Neural progenitor cell (in vitro differentiated cells): ENCODE results near the gene CNOT6L. TPM values are rescaled to one million over a fixed set of nuclear protein-coding genes. Genes with fewer than 3 reads are reported as not detected.
A peak's percentile ranks its signal among the peaks of the same experiment; 100 is the strongest.
"Not testable (repeated sequence)": the region's sequence is repeated elsewhere in the genome, so short reads cannot be mapped to it uniquely, and the experiment has no call there.

Experiments
- DNase-seq: peaks from one replicate; pipeline ENCODE4 v3.0.0-alpha.2; 2016; ENCODE audit warnings: low spot score
- H2AFZ ChIP-seq: fragments of 200-600 bp; sonication (generic); replicated peaks from 2 replicates; pipeline ENCODE4 v1.6.1; 2016; ENCODE audit warnings: antibody characterized with exemption
- H3F3A ChIP-seq: fragments of 200-600 bp; sonication (generic); 2 replicates; pipeline ENCODE4 v1.6.1; 2016; ENCODE audit warnings: antibody characterized with exemption, low read depth
- H3K27ac ChIP-seq: fragments of 200-600 bp; sonication (generic); 2 replicates; pipeline ENCODE4 v1.5.1; 2016; ENCODE audit warnings: mild to moderate bottlenecking
- H3K27me3 ChIP-seq: fragments of 200-600 bp; sonication (generic); 2 replicates; pipeline ENCODE4 v1.6.1; 2016; ENCODE audit warnings: mild to moderate bottlenecking, moderate library complexity
- H3K36me3 ChIP-seq: fragments of 200-600 bp; sonication (generic); 2 replicates; pipeline ENCODE4 v1.5.1; 2016
- H3K4me1 ChIP-seq: fragments of 200-600 bp; sonication (generic); 2 replicates; pipeline ENCODE4 v1.6.1; 2016; ENCODE audit warnings: mixed run types
- H3K4me2 ChIP-seq: fragments of 200-600 bp; sonication (generic); 2 replicates; pipeline ENCODE4 v1.6.1; 2016
- H3K4me3 ChIP-seq: fragments of 200-600 bp; sonication (generic); 2 replicates; pipeline ENCODE4 v1.5.1; 2016
- H3K79me2 ChIP-seq: fragments of 200-600 bp; sonication (generic); 2 replicates; pipeline ENCODE4 v1.6.1; 2016; ENCODE audit warnings: low read depth
- H3K9ac ChIP-seq: fragments of 200-600 bp; sonication (generic); 2 replicates; pipeline ENCODE4 v1.6.1; 2016
- H3K9me3 ChIP-seq: fragments of 200-600 bp; sonication (generic); 2 replicates; pipeline ENCODE4 v1.5.1; 2016; ENCODE audit warnings: low read depth
- H4K20me1 ChIP-seq: fragments of 200-600 bp; sonication (generic); 2 replicates; pipeline ENCODE4 v1.6.1; 2016; ENCODE audit warnings: low read depth
- H3K27ac Mint-ChIP-seq: 3 replicates; pipeline ENCODE4 v1.8.0; 2021; ENCODE audit warnings: mixed read lengths
- H3K27me3 Mint-ChIP-seq: 2 replicates; pipeline ENCODE4 v1.8.0; 2022; ENCODE audit warnings: low read depth, mild to moderate bottlenecking, inconsistent platforms, moderate library complexity, mixed read lengths; ENCODE audit not compliant: insufficient read depth
- H3K36me3 Mint-ChIP-seq: 3 replicates; pipeline ENCODE4 v1.8.0; 2021; ENCODE audit warnings: mixed read lengths
- H3K4me1 Mint-ChIP-seq: 3 replicates; pipeline ENCODE4 v1.8.0; 2021; ENCODE audit warnings: mixed read lengths
- H3K4me3 Mint-ChIP-seq: 3 replicates; pipeline ENCODE4 v1.8.0; 2021; ENCODE audit warnings: mild to moderate bottlenecking, moderate library complexity, mixed read lengths
- H3K9me3 Mint-ChIP-seq: 3 replicates; pipeline ENCODE4 v1.8.0; 2020; ENCODE audit warnings: mixed read lengths
- CTCF ChIP-seq: fragments of 200-600 bp; sonication (generic); IDR thresholded peaks from 2 replicates; pipeline ENCODE4 v1.5.1; 2017; ENCODE audit warnings: antibody characterized with exemption, mild to moderate bottlenecking
- EZH2 ChIP-seq: fragments of 200-600 bp; sonication (generic); IDR thresholded peaks from 2 replicates; pipeline ENCODE4 v1.6.1; 2017; ENCODE audit warnings: antibody characterized with exemption, mild to moderate bottlenecking, moderate library complexity
- EZH2phosphoT487 ChIP-seq: fragments of 200-600 bp; sonication (generic); IDR thresholded peaks from 2 replicates; pipeline ENCODE4 v1.6.1; 2017; ENCODE audit warnings: antibody characterized with exemption
- total RNA-seq: library from RNA; depleted of rRNA; stranded (reverse); fragments of >200 nt; gene quantifications from 2 replicates; pipeline ENCODE4 v1.2.3, GENCODE V29; 2015; ENCODE audit warnings: low replicate concordance

The CNOT6L gene
- total RNA-seq, 1 donor from 2014 or later, result 7.5 TPM

GRCh38 chr4:77728420-77728819 is 90.7 kb downstream of the CNOT6L start:
- Histone ChIP-seq H2AFZ (no peak overlapping the region), H3K79me2 (no peaks in the 10 kb centered on the region), H4K20me1 (no peaks in the 10 kb centered on the region), H3K9me3 (no peaks in the 10 kb centered on the region), H3F3A (no peaks in the 10 kb centered on the region), H3K9ac (no peak overlapping the region), H3K4me1 (no peaks in the 10 kb centered on the region), H3K27me3 (no peaks in the 10 kb centered on the region), H3K4me2 (no peak overlapping the region), H3K4me3 (no peak overlapping the region), H3K36me3 (no peaks in the 10 kb centered on the region), H3K27ac (no peak overlapping the region)
- no peak for DNase-seq
- Mint-ChIP-seq H3K27ac (no peak overlapping the region), H3K9me3 (no peaks in the 10 kb centered on the region), H3K4me1 (no peaks in the 10 kb centered on the region), H3K27me3 (no peaks in the 10 kb centered on the region), H3K4me3 (no peak overlapping the region), H3K36me3 (peaks cover 13% of the 10 kb centered on the region)
- no peak for TF ChIP-seq EZH2
- no peak for TF ChIP-seq EZH2phosphoT487
- peak; percentile 22 for TF ChIP-seq CTCF

GRCh38 chr4:77721073-77721472 is 98.1 kb downstream of the CNOT6L start:
- Histone ChIP-seq H4K20me1 (no peaks in the 10 kb centered on the region), H3K27ac (no peak overlapping the region), H3K9me3 (no peaks in the 10 kb centered on the region), H3K4me2 (no peak overlapping the region), H3K9ac (no peak overlapping the region), H3K36me3 (no peaks in the 10 kb centered on the region), H2AFZ (no peak overlapping the region), H3F3A (no peaks in the 10 kb centered on the region), H3K4me3 (no peak overlapping the region), H3K27me3 (no peaks in the 10 kb centered on the region), H3K4me1 (no peaks in the 10 kb centered on the region), H3K79me2 (no peaks in the 10 kb centered on the region)
- no peaks in the 10 kb centered on the region for H3K27me3 Mint-ChIP-seq
- H3K9me3 Mint-ChIP-seq, result no peaks in the 10 kb centered on the region
- no peak for TF ChIP-seq EZH2
- no peak for TF ChIP-seq CTCF
- TF ChIP-seq EZH2phosphoT487, result no peak
- peaks cover 10% of the 10 kb centered on the region for H3K36me3 Mint-ChIP-seq
- H3K27ac Mint-ChIP-seq, result no peak overlapping the region
- no peak overlapping the region for H3K4me3 Mint-ChIP-seq
- DNase-seq, result no peak
- no peaks in the 10 kb centered on the region for H3K4me1 Mint-ChIP-seq

DNA sequence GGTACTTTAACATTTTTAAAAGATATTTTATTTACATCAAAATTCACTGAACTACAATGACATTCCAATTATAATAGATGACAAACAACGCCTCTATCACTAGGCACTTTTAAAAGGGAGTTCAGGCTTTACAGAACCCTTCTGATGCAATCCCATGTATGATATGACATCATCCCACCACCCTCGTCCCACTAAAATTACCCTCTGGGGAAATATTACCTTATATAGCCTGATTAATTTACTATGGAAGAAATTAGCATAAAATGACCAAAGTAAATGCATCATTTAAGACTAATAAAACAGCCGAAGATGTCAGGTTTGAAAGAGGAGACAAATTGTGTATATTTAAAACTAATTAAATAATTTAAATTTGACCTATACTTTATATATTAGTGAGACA is 100.7 kb downstream of the CNOT6L start:
- not testable (repeated sequence) for H3K79me2 ChIP-seq, H3K9me3 Mint-ChIP-seq, H3K27ac Mint-ChIP-seq, H3K27me3 ChIP-seq, H3K9me3 ChIP-seq, H3K36me3 ChIP-seq, H3K4me3 ChIP-seq, H3K4me1 Mint-ChIP-seq, H3K36me3 Mint-ChIP-seq, H3K4me1 ChIP-seq, H4K20me1 ChIP-seq, H3K27me3 Mint-ChIP-seq, H3K4me3 Mint-ChIP-seq, H2AFZ ChIP-seq, H3K9ac ChIP-seq, H3K27ac ChIP-seq, H3F3A ChIP-seq, DNase-seq, H3K4me2 ChIP-seq

GRCh38 chr4:77715414-77716290 is 103.5 kb downstream of the CNOT6L start:
- H3K9me3 ChIP-seq, result no peaks in the 10 kb centered on the region
- H3K36me3 ChIP-seq, result no peaks in the 10 kb centered on the region
- H3K27me3 ChIP-seq, result no peaks in the 10 kb centered on the region
- H3K79me2 ChIP-seq, result no peaks in the 10 kb centered on the region
- no peak overlapping the region for H2AFZ ChIP-seq
- DNase-seq, result no peak
- H3K4me3 ChIP-seq, result no peak overlapping the region
- Mint-ChIP-seq H3K27me3 (peaks cover 2% of the 10 kb centered on the region), H3K4me1 (peaks cover 14% of the 10 kb centered on the region), H3K27ac (no peak overlapping the region), H3K9me3 (no peaks in the 10 kb centered on the region), H3K4me3 (no peak overlapping the region), H3K36me3 (peaks cover 6% of the 10 kb centered on the region)
- no peaks in the 10 kb centered on the region for H4K20me1 ChIP-seq
- H3K9ac ChIP-seq, result no peak overlapping the region
- no peaks in the 10 kb centered on the region for H3F3A ChIP-seq
- no peak for TF ChIP-seq EZH2phosphoT487
- no peak for TF ChIP-seq CTCF
- TF ChIP-seq EZH2, result no peak
- no peak overlapping the region for H3K4me2 ChIP-seq
- H3K4me1 ChIP-seq, result no peaks in the 10 kb centered on the region
- no peak overlapping the region for H3K27ac ChIP-seq
